Cerebellar cortex (tissue), 1 donor: ENCODE results near the gene DMTF1.
"Not testable (repeated sequence)": the region's sequence is repeated elsewhere in the genome, so short reads cannot be mapped to it uniquely, and the experiment has no call there.

ENCODE experiments used
- DNase-seq: peaks from one replicate; pipeline ENCODE4 v3.0.0-alpha.2; 2015; ENCODE audit warnings: low spot score

Gene DMTF1

DNA sequence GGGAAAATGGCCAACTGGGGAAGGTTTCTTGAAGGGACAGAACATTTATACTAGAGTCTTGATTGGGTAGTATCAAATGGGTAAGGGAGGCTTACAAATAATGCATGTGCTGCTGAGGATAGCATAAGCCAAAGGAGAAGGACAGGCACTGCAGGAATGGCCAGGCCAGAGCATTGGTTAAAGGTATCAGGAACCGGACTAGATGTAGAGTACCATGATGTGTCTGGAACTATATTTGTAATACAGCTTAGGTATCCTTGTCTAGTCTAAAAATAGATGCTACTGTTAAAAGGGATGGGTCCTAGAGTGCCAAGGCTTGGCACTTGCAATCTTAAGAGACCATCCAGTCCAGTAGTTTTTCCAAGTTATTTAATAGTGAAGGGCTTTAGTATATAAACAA is 47.0 kb downstream of the DMTF1 start:
- peak; percentile 29 for DNase-seq

DNA sequence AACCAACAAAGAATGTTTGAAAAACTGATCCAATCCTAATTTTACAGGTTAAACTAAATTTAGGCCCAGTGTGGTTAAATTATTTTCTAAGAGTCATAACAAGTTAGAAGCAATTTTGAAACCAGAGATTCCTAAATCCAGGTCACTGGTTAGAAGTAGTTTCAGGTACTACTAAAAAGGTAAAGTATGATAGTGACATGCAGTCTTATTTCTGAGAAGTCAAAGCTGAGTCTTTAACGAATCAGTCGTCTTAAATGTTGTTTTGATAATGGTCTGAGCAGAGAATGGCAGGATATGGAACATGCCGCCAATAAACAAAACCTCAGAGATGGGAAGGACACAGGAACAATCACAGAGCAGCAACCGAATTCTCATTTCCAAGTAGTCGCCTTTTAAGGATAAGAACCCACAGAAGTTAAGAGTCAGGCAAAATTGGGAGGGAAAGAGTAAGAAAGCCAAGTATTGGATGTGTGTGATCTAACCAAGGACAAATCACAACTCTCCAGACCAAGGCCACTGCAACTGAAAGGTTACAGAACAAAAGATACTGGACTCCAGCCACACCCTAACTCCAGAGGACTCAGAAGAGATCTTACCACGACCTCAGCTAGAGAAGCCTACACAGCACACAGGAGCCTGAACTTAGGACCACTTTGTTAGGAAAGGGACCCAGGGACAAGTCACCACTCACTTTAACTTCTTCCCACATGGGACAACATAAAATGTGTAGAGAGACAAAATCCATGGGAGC is 47.6 kb downstream of the DMTF1 start:
- DNase-seq: no peak

DNA sequence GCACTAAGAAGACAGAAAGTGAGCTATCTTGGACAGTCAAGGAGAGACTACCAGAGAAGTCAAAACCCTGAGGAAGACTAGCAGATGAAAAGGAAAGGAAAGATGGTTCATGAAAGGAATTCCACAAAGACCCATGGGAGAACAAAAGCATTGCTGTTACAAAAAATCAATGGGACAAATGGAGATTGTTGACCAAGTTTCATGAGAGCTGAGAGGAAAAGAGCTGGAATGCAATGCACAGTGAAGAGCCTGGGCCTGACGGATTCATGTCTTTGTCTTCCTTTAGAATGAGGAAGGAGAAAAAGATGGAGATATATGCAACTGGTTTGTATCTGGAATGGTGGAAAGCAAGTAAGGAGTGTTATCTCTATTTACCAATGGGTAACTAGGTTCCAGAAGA is 50.0 kb downstream of the DMTF1 start:
- no peak for DNase-seq

DNA sequence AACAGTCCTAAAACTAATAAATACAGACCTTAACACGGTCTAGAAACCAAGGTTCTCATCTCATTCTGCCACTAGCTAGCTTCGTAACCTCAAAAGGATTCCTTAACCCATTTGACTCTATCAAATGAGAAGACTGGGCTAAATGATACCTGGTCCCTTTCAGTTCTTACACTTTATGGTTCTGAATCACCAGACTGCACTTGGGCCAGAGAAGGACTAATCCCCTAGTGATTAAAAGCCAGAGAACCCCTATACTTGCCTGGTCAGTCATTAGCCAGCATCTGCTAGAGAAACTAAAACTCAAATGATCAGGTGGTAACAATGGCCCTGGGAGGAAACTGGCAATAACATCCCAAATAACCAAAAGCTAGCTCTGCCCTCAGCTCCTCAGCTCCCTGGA is 50.5 kb downstream of the DMTF1 start:
- DNase-seq: no peak

DNA sequence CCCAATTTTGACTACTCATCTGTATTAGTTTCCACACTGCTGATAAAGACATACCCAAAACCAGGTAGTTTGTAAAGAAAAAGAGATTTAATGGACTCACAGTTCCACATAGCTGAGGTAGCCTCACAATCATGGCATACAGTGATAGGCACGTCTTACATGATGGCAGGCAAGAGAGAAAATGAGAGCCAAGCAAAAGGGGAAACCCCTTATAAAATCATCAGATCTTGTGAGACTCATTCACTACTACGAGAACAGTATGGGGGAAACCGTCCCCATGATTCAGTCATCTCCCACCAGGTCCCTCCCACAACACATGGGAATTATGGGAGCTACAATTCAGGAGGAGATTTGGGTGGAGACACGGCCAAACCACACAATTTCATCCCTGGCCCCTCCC is 51.7 kb downstream of the DMTF1 start:
- not testable (repeated sequence) for DNase-seq

DNA sequence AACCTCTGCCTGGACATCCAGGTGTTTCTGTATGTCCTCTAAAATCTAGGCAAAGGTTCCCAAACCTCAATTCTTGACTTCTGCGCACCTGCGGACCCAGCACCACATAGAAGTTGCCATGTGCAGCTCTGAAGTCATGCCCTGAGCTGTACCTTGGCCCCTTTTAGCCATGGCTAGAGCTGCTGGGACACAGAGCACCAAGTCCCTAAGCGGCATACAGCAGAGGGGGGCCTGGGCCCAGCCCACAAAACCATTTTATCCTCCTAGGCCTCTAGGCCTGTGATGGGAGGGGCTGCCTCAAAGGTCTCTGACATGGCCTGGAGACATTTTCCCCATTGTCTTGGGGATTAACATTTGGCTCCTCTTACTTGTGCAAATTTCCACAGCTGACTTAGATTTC is 52.7 kb downstream of the DMTF1 start:
- no peak for DNase-seq

DNA sequence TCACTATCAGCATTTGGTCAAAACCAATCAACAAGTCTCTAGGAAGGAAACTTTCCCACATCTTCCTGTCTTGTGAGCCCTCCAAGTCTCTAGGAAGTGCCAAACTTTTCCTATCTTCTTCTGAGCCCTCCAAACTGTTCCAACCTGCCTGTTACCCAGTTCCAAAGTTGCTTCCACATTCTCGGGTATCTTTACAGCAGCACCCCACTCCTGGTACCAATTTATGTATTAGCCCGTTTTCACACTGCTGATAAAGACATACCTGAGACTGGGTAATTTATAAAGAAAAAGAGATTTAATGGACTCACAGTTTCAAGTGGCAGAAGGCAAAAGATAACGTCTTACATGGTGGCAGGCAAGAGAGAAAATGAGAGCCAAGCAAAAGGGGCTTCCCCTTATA is 53.4 kb downstream of the DMTF1 start:
- DNase-seq: not testable (repeated sequence)

DNA sequence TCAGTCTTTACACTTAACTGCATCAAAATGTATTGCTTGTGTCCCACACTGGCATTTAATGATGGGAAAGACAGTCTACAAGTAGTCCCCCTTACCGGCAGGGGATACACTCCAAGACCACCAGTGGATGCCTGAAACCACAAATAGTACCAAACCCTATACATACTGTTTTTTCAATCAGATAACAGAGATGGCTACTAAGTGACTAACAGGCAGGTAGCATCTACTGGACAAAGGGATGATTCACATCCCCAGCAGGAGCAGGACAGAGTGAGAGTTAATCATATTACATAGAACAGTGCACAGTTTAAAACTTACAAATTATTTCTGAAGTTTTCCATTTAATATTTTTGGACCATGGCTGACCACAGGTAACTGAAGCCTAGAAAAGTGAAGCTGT is 54.1 kb downstream of the DMTF1 start:
- no peak for DNase-seq

DNA sequence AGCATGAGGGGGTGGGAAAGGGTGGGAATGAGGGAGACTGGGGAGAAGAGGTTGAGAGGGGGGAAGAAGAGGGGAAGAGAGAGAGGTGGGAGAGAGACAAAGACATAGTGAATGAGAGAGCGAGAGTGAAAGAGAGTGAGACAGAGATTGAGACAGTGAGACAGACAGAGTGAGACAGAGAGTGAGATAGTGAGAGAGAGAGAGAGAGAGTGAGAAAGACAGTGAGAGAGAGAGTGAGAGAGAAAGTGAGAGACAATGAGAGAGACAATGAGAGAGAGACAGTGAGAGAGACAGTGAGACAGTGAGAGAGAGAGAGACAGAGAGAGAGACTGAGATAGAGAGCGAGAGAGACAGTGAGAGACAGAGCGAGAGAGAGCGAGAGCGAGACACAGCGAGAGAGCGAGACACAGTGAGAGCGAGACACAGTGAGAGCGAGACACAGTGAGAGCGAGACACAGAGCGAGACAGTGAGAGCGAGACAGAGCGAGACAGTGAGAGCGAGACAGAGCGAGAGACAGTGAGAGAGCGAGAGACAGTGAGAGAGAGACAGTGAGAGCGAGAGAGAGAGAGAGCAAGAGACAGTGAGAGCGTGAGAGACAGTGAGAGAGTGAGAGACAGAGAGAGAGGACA is 57.2 kb downstream of the DMTF1 start:
- no peak for DNase-seq

DNA sequence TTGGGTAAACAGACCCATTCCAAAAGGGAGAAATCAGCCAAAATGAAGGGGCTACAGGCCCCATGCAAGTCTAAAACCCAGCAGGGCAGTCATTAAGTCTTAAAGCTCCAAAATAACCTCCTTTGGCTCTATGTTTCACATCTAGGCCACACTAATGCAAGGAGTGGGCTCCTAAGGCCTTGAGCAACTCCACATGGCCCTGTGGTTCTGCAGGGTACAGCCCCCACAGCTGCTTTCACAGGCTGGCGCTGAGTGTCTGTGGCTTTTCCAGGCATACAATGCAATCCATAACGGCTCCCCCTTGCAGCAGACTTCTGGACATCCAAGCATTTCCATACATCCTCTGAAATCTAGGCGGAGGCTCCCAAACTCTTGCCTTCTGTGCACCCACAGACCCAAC is 58.3 kb downstream of the DMTF1 start:
- no peak for DNase-seq

DNA sequence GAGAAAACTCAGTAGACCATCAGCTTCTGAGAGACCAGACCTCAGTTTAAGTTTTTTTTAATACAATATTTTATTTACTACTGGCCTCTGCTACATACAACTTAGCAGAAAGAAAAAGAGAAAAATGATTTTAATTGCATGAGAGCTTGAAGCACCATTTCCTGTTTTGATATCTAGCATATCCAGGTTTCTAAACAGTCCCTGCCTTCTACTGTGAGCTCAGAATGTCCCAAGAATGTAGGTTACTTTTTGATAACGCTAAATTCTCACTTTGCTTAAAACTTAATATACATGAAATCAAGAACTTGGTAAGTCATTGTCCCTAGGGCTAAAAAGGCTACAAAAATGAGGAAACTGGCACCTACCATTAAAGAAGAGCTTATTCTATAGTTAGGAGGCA is 60.2 kb downstream of the DMTF1 start:
- DNase-seq: no peak

DNA sequence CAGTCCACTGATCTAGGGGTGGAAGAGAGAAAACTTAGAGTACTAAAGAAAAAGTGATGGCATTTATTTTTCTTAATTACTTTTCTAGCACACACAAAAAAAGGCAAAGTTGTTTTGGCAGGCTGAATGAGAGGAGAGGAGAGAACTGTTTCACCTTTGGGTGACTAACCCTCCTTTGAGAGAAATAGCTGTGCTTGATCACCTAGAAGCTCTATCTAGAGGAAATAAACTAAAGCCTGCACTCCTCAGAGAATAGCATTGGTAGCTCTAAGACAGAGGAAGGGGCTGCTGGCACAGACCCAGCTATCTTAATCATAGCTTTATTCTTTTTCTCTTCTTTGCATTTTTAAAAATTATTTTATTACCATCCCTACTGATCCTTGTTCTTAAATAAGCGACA is 61.0 kb downstream of the DMTF1 start:
- no peak for DNase-seq

DNA sequence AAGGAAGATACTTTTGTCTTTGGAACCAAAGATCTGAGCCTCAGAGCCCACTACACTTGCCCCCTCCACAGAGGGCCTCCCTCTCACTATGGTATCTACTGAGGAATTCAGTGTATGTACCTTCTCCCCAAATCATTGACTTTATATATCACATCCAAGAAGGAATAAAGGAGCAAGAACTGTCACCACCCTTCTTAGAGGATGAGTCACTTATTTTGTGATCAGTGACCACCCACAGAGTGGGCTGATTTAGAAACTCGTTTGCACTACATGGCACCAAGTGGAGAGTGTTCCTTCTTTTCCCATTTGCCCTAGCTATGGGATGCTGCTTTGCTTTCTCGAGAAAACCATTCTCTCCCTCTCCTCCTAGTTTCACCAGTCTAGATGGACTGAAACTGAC is 61.6 kb downstream of the DMTF1 start:
- DNase-seq: no peak

DNA sequence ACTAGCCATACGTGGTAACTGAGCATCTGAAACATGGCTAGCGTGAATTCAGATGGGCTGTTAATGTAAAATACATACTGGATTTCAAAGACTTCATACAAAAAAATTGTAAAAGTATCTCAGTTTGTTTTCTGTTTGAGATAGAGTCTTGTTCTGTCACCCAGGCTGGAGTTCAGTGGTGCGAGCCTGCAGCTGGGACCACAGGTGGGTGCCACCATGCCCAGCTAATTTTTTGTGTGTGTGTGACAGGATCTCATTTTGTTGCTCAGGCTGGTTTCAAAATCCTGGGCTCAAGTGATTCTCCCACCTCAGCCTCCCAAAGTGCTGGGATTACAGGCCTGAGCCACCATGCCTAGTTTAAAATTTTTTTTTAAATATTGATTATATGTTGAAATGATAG is 62.8 kb downstream of the DMTF1 start:
- no peak for DNase-seq

DNA sequence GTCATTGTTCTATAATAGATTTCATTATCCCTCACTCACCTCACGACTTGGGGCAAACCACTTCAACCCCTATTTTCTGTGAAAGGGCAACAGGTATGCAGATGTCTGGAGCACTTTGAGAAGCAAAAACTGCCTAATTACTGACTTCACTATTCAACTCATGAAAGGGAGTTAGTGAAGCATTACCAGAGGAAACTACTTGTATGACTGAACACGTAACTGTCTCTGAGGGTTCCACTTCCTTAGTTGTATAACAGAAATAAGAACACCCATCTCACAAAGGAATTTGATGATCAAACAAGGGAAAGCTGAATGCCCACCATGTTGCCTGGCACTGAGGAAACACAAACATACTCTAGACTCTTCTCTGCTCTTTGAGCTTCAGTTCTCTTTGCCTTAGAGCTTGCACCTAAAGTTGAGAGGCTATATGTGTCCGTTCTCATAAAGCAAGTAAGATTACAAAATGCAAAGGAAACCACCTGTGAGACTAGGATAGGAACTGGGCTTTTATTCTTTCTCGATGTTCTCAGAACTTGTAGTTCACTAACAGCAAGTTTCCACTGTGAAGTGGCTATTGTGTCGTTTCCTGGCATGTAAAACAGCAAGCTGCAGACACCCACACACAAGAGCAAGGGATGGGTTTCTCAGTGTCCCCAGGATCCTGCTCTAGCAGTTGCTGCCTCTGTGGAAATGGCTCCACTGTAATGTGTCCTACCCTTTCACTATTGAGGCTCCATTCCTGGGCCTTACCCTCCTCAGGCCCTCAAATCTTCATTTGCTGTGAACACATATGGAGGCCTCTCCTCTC is 64.7 kb downstream of the DMTF1 start:
- DNase-seq: no peak

DNA sequence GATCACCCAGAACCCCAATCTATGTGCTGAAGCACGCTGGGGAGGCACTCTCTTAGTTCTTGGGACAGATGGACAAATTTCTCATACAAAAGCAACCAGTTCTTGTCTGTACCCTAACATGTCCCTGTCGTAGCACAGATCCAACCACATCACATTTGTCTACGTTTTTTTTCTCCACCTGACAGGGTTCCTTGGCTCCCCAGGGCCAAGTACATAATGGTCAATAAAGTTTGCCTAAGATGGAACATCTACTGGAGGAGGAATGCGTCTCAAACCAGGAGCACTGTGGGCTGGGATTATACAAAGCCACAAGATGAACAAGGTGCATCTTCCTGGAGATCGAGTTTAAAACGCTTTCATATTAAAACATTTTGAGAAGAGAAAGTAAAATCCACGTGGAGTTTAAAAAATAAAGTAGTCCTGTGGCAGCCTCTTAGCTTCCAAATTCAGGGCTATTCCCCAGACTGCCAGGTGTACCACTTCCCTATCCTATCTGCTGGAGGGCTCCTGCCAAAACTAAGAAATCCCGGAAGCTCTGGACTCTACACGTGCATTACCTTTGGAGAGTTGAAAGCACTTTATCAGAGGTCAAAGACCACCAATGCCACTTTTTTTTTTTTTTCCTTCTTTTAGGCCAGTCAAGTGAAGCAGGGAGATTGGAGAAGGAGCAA is 65.9 kb downstream of the DMTF1 start:
- no peak for DNase-seq

DNA sequence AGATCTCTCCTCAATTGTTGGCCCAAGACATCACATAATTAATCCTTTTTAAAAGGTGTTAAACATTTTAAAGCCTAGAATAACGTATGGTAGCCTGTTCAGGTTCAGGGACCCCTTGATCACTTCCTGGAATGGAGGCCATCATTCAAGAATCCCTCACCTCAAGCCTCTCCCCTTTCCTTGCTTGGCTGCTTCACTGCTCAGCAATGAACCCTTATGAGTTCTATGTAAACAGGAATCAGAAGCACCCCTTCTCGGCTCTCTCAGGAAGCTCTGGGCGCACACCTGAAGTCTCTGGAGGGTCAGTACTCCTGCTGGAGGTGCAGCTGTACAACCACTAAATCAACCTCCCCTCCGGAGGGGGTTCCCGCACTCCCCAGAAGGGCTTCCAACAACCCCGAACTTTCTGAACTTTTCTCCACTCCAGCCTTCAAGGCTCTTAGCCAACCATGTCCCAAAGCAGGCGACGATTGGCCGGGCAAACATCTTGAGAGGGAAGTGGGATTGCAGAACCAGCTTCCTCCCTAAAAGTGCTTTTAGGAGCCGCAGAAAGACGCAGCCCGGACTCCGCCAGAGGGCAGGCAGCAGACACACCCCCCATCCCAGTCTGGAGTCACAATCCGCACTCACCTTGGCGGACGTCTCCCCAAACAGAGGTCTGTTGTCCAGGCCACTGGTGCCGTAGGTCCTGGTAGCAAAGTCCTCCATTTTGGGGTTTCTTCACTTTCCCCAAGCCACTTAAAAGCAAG is 66.7 kb downstream of the DMTF1 start:
- DNase-seq: peak; percentile 56

DNA sequence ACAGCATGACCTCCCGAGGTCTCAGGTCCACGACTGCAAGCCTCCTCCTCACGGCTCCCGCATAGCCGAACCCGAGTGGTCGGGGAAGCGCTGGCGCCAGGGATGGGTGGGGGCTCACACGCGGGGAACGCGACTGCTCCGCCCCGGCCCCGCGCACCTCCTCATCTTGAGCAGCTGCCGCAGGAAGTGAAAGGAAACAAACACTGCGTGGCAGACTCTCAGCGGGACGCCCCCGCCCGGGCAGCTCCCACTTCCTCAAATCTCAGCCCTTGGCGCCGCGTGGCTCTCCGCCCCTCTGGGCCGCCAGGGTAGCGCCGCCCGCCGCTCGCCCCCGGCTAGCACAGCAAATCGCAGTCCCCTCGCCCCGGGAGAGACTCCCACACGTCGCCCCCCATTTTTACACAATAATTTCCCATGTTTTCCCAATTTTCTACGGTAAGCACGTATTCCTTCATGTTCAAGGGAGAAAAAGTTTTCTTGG is 67.3 kb downstream of the DMTF1 start, which contains the start of gene TMEM243:
TSS of gene TMEM243 (minus strand) at position 188 of the 481 bp plus-strand sequence. CDS start 229 bp downstream, outside the sequence.
- DNase-seq: peak; percentile 45

DNA sequence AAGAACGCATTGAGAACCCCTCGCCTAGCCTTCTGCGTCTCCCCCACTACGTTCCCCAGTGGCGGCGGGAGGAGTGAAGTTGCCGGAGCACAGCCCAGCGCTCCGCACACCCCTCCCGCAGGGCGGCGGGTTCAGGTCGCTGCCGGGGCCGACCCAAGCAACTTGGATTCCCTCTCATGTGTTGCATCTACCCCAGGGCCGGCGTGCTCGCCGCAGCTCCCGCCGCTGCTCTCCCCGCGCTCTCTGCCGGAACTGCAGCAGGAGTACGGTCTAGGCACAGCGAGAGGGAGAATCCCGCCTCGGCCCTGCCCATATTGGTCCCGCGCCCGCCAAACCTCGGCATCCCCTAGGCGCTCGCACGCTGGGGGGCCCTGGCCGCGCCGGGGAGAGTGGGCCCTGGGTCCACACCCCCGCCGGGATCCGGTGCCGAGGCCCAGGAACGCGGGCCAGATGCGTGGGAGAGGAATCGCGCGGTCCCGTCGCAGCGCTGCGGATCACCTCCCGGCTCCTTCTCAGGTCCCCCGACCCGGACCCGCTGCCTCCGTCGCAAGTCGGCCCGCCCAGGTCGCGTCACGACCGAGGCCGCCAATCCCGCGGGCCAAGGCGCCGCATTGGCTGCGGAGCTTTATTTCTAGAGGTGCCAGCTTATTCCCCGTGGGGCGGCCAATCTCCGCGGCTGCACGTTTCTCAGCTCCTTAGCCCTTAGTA is 67.9 kb downstream of the DMTF1 start:
- DNase-seq: peak; percentile 83

DNA sequence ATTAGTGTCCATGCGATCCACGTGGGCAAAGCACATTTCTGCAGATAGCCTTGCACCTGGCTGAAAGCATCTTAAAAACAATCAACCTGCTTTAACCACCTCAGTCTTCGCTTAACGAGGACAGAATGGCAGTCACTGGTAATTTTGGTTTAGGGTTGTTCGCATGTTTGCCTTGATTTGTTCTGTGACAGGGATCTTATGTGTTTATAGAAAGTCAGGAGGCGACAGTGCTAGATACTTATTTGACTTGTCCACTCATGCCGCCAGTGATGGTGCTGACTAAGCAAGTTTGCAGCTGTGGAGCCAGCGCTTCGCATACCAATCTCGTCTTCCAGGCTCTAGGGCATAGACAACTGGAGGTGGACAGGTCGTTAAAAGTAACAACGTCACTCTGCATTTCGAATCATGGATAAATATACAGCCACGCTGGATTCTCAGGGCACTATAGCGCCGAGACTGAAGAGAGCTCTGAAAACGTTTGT is 68.5 kb downstream of the DMTF1 start:
- DNase-seq: no peak

DNA sequence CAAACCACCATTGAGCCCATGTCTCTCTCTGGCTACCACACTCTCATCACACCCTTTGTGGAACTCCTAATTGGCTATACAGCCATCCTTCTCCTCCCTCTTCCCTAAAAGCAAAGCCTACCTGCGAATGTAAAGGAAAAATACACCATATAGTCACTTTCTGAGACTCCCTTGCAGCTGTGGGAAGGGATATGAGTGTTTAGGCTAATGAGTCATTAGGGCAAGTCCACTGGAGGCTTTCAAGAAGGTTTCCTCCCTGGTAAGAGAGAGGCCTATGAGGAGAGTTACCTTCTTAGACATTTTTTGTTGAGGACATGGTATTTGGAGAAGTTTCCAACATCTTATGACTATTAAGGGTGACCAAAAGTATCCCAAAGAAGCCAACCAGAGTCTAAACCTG is 71.4 kb downstream of the DMTF1 start:
- DNase-seq: no peak
